Lower lobe of right lung (tissue), 2 donors: ENCODE measurements around the gene EIF4E3. TPM values are rescaled to one million over a fixed set of nuclear protein-coding genes. Genes with fewer than 3 reads are reported as not detected.

Experiments
- ATAC-seq, 2 donors: fragments of 200-7000 bp; cut with Tn5 transposase; one replicate each; pipeline ENCODE4 v1.9.1; 2020 to 2022; ENCODE audit warnings: mild to moderate bottlenecking in 2 of 2, moderate library complexity in 2 of 2
- DNase-seq: peaks from one replicate; pipeline ENCODE4 v3.0.0-alpha.2; 2020
- H3K27ac ChIP-seq: fragments of 200-600 bp; one replicate; pipeline ENCODE4 v1.8.0; 2022
- H3K27me3 ChIP-seq: fragments of 200-600 bp; one replicate; pipeline ENCODE4 v1.8.0; 2022; ENCODE audit warnings: low read depth
- H3K36me3 ChIP-seq: fragments of 200-600 bp; one replicate; pipeline ENCODE4 v1.8.0; 2022; ENCODE audit warnings: mild to moderate bottlenecking
- H3K4me1 ChIP-seq: fragments of 200-600 bp; one replicate; pipeline ENCODE4 v1.8.0; 2022
- H3K4me3 ChIP-seq: fragments of 200-600 bp; one replicate; pipeline ENCODE4 v1.8.0; 2022; ENCODE audit warnings: mild to moderate bottlenecking
- H3K9me3 ChIP-seq: fragments of 200-600 bp; one replicate; pipeline ENCODE4 v1.8.0; 2022
- CTCF ChIP-seq: fragments of 200-600 bp; IDR thresholded peaks from one replicate; pipeline ENCODE4 v1.8.0; 2022; ENCODE audit warnings: antibody characterized with exemption, mild to moderate bottlenecking
- intact Hi-C: fragments of 100-400 bp; cut with DNase I; formaldehyde crosslinking; loops from one replicate; pipeline ENCODE4 v1.11.0; 2022
- total RNA-seq: library from RNA; stranded (reverse); fragmentation: NEBNext Ultra II Directional; extraction: Animal tissue kit (Norgen Biotek cat#: 25700); gene quantifications from one replicate; pipeline ENCODE4 v1.2.1, GENCODE V29; 2021
- donor health status: DM: no; HTN: yes; CAD: no; lungs with severe emphysema.

EIF4E3 gene
- total RNA-seq, 1 donor from 2014 or later, result 29.0 TPM

GRCh38 chr3:71688121-71688520 is 37.1 kb downstream of the EIF4E3 start:
- peaks cover 41% of the 10 kb centered on the region for H3K4me1 ChIP-seq
- H3K27ac ChIP-seq, result no peak overlapping the region
- DNase-seq (no peak), ATAC-seq (no peak)
- no peaks in the 10 kb centered on the region for H3K27me3 ChIP-seq
- peaks cover 10% of the 10 kb centered on the region for H3K36me3 ChIP-seq
- TF ChIP-seq CTCF, result no peak
- intact Hi-C loops, result no loop called here
- no peak overlapping the region for H3K4me3 ChIP-seq
- no peaks in the 10 kb centered on the region for H3K9me3 ChIP-seq

GRCh38 chr3:71685686-71686085 is 39.5 kb downstream of the EIF4E3 start:
- ATAC-seq (no peak), DNase-seq (no peak)
- Histone ChIP-seq H3K27me3 (no peaks in the 10 kb centered on the region), H3K27ac (no peak overlapping the region), H3K4me3 (no peak overlapping the region), H3K4me1 (peaks cover 56% of the 10 kb centered on the region), H3K36me3 (peaks cover 10% of the 10 kb centered on the region), H3K9me3 (no peaks in the 10 kb centered on the region)
- no peak for TF ChIP-seq CTCF
- intact Hi-C loops, result no loop called here

GRCh38 chr3:71684757-71685386 is 40.3 kb downstream of the EIF4E3 start:
- DNase-seq, result no peak
- intact Hi-C loops, result no loop called here

GRCh38 chr3:71684046-71684756 is 41.0 kb downstream of the EIF4E3 start:
- Histone ChIP-seq H3K4me1 (peaks cover 49% of the 10 kb centered on the region), H3K4me3 (no peak overlapping the region), H3K9me3 (no peaks in the 10 kb centered on the region), H3K27ac (no peak overlapping the region), H3K27me3 (no peaks in the 10 kb centered on the region), H3K36me3 (peaks cover 10% of the 10 kb centered on the region)
- no peak for ATAC-seq
- intact Hi-C loops, result no loop called here
- DNase-seq, result no peak
- no peak for TF ChIP-seq CTCF

More at GRCh38 chr3:71684757-71685386, 40.3 kb downstream of the EIF4E3 start:
- Histone ChIP-seq H3K27ac (no peak overlapping the region), H3K4me1 (peaks cover 55% of the 10 kb centered on the region), H3K27me3 (no peaks in the 10 kb centered on the region), H3K4me3 (no peak overlapping the region), H3K9me3 (no peaks in the 10 kb centered on the region), H3K36me3 (peaks cover 10% of the 10 kb centered on the region)
- ATAC-seq, result peak; percentile 25 to 55
- no peak for TF ChIP-seq CTCF

- H3K9me3 ChIP-seq, result no peaks in the 10 kb centered on the region
- H3K27me3 ChIP-seq, result no peaks in the 10 kb centered on the region
- ATAC-seq (peak; percentile 84 to 86), DNase-seq (peak; percentile 67)
- peak overlapping the region; percentile 50 for H3K27ac ChIP-seq
- no peak overlapping the region for H3K4me3 ChIP-seq
- peak; percentile 73 for TF ChIP-seq CTCF
- peaks cover 4% of the 10 kb centered on the region for H3K36me3 ChIP-seq
- H3K4me1 ChIP-seq, result peaks cover 49% of the 10 kb centered on the region
- intact Hi-C loops, result no loop called here
Observed at GRCh38 chr3:71681224-71681668, 44.0 kb downstream of the EIF4E3 start.
